Measurements from ENCODE around the gene SHROOM2.

The SHROOM2 gene

DNA sequence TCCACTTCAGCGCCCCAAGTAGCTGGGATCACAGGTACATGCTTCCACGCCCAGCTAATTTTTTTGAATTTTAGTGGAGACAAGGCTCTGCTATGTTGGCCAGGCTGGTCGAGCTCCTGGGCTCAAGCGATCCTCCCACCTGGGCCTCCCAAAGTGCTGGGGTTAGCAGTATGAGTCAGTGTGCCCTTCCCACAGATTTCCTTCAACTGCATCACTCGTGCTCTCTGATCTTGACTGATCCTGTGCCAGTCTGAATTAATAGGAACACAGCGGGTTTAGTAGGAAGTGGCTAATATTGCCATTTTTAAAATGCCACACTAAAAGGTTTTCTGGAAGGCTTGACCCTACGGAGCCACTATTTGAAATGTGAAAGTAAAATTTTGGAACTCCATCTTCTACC lies 4.3 kb upstream of the SHROOM2 start:
- H3K36me3 ChIP-seq (ENCODE audit: control insufficient read depth, insufficient read depth, low read length): no peaks in the 10 kb centered on the region
- no peak overlapping the region for H2AFZ ChIP-seq
- H3K27ac ChIP-seq: no peak overlapping the region
- no peak overlapping the region for H3K9ac ChIP-seq
- H3K4me2 ChIP-seq (ENCODE audit: low read length): no peak overlapping the region
- no peaks in the 10 kb centered on the region for H3K27me3 ChIP-seq (ENCODE audit: control insufficient read depth, insufficient read depth, low read length)
- no peaks in the 10 kb centered on the region for H3K4me1 ChIP-seq
- TF ChIP-seq, protein P1, sequence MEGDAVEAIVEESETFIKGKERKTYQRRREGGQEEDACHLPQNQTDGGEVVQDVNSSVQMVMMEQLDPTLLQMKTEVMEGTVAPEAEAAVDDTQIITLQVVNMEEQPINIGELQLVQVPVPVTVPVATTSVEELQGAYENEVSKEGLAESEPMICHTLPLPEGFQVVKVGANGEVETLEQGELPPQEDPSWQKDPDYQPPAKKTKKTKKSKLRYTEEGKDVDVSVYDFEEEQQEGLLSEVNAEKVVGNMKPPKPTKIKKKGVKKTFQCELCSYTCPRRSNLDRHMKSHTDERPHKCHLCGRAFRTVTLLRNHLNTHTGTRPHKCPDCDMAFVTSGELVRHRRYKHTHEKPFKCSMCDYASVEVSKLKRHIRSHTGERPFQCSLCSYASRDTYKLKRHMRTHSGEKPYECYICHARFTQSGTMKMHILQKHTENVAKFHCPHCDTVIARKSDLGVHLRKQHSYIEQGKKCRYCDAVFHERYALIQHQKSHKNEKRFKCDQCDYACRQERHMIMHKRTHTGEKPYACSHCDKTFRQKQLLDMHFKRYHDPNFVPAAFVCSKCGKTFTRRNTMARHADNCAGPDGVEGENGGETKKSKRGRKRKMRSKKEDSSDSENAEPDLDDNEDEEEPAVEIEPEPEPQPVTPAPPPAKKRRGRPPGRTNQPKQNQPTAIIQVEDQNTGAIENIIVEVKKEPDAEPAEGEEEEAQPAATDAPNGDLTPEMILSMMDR (IDR thresholded peaks at IDR 0.05): no peak
- H3K9me3 ChIP-seq (ENCODE audit: control insufficient read depth, low read length): no peaks in the 10 kb centered on the region
- no peaks in the 10 kb centered on the region for H3K79me2 ChIP-seq
- H3K4me3 ChIP-seq (ENCODE audit: low read depth, low read length): no peak overlapping the region

DNA sequence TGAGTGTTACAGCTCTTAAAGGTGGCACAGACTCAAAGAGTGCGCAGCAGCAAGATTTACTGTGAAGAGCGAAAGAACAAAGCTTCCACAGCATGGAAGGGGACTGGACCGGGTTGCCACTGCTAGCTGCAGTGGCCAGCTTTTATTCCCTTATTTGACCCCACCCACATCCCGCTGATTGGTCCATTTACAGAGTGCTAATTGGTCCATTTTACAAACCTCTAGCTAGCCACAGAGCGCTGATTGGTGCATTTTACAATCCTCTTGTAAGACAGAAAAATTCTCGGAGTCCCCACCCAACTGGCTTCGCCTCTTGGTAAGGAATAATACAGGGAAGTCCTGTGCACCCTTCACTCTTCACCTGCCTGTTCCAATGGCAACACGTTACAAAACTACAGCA lies 1.9 kb upstream of the SHROOM2 start:
- no peaks in the 10 kb centered on the region for H3K27me3 ChIP-seq (ENCODE audit: control insufficient read depth, insufficient read depth, low read length)
- TF ChIP-seq, protein P1 (IDR thresholded peaks at IDR 0.05): no peak

DNA sequence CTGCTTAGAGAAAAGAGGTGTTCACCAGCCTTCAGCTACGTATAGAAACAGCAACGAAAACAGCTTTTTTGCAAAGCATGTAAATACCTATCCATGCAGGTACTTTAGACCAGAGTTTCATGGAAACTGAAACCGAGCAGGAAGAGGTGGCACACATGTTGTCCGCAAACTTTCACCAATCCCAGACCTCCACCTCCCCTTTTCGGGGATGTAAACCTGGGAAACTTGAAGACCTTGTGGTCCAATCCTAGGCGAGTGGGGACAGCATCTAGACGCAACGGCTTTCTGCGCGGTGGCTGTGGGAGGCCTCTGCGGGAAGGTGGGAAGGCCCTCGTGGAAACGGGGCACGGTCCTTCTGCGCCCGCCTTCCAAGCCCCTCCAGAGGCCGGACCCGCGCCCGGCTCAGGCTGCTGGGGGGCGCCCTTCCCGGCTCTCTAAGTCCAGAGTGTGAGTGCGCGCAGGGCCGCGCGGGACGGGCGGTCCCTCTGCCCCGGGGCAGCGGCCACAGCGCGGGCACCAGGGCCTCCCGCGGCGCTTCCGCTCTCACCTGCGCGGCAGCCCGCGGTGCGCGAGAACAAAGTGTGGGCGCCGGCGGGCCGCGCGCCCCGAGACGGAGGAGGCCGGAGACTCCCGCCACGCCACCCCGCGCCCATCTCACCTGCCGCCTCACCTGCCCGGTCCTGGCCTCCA lies 830 bp upstream of the SHROOM2 start:
- H3K9ac ChIP-seq: no peak overlapping the region
- H3K4me1 ChIP-seq: peaks cover 2% of the 10 kb centered on the region
- H2AFZ ChIP-seq: peak overlapping the region; percentile 66
- H3K27ac ChIP-seq: no peak overlapping the region
- H3K27me3 ChIP-seq (ENCODE audit: control insufficient read depth, insufficient read depth, low read length): no peaks in the 10 kb centered on the region
- H3K4me3 ChIP-seq (ENCODE audit: low read depth, low read length): peak overlapping the region; percentile 22
- TF ChIP-seq, protein P1 (IDR thresholded peaks at IDR 0.05): no peak
- H3K4me2 ChIP-seq (ENCODE audit: low read length): peak overlapping the region; percentile 35
- H3K36me3 ChIP-seq (ENCODE audit: control insufficient read depth, insufficient read depth, low read length): no peaks in the 10 kb centered on the region
- H3K79me2 ChIP-seq: no peaks in the 10 kb centered on the region
- no peaks in the 10 kb centered on the region for H3K9me3 ChIP-seq (ENCODE audit: control insufficient read depth, low read length)

More for the DNA sequence above, 1.9 kb upstream of the SHROOM2 start:
- Histone ChIP-seq H3K4me3 (ENCODE audit: low read depth, low read length) (no peak overlapping the region), H3K9ac (no peak overlapping the region), H3K36me3 (ENCODE audit: control insufficient read depth, insufficient read depth, low read length) (no peaks in the 10 kb centered on the region), H3K4me2 (ENCODE audit: low read length) (no peak overlapping the region), H2AFZ (no peak overlapping the region), H3K27ac (no peak overlapping the region), H3K79me2 (no peaks in the 10 kb centered on the region), H3K9me3 (ENCODE audit: control insufficient read depth, low read length) (no peaks in the 10 kb centered on the region), H3K4me1 (peaks cover 2% of the 10 kb centered on the region)

DNA sequence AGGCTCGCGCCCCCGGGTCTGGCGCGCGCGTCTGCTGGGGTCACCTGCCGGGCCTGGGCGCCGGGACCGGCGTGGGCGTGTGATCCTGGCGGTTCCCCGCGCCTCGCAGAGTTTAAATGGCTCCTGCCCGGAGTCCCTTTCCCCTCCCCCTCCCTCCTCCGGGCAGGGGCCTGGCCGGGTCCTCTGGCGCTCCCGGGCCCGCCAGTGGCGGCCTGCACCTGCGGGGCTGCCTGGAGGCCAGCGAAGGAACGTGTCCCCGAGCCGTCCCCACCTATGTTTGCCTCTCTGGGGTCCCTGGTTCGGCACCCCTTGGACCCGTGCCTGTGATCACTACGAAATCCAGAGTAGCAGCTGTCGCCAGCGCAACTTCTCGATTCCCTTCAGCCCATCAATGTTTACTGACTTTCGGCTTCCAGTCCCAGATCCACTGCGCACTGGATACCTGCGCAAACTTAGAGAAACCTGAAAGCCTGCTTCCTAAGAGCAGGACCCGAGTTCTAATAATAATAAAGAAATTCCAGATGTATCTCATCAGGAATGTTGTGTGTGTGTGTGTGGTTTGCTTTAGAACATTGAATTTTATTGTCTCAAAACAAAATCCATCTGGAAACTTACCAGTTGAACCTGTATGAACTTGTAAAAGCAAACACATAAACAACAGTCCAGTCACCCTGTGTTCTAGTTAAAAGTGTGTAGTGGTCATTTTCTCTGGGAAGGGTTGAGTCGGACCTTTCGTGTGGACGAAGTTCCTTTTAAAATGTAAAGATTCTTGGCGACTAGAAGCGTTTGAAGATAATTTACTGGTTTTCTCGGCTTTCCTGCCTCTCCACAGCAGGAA lies 788 bp downstream of the SHROOM2 start:
- H3K27ac ChIP-seq: peak overlapping the region; percentile 42
- no peaks in the 10 kb centered on the region for H3K9me3 ChIP-seq (ENCODE audit: control insufficient read depth, low read length)
- H3K4me3 ChIP-seq (ENCODE audit: low read depth, low read length): peak overlapping the region; percentile 49
- H3K79me2 ChIP-seq: no peaks in the 10 kb centered on the region
- peak overlapping the region; percentile 54 for H2AFZ ChIP-seq
- peaks cover 2% of the 10 kb centered on the region for H3K4me1 ChIP-seq
- TF ChIP-seq, protein P1 (IDR thresholded peaks at IDR 0.05): no peak
- H3K4me2 ChIP-seq (ENCODE audit: low read length): peak overlapping the region; percentile 61
- no peak overlapping the region for H3K9ac ChIP-seq
- H3K27me3 ChIP-seq (ENCODE audit: control insufficient read depth, insufficient read depth, low read length): no peaks in the 10 kb centered on the region
- H3K36me3 ChIP-seq (ENCODE audit: control insufficient read depth, insufficient read depth, low read length): no peaks in the 10 kb centered on the region
